ENCODE data around the gene PGM1.

DNA sequence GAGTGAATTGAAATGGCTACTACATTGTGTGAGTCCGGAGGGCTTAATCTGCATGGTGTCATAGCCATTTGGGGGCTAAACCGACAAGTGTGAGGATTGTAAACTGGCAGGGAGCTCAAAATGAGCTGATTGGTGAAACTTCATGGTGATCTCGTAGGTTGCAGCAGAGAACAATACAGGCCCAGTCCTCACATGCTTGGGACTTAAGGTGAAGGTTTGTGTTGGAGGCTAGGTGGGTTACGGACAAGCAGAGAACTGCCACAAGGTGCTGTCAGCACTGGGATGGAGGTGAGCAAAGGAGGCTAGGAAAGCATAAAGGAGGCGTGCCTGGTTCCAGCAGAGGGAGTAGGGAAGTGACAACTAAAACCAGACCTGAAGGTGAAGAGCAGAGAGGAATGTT lies 9.4 kb downstream of the PGM1 start:
- TF ChIP-seq EZH2phosphoT487 (IDR thresholded peaks at IDR 0.05; ENCODE audit: insufficient read depth, low read depth) (no peak), EZH2 (IDR thresholded peaks at IDR 0.05; ENCODE audit: insufficient read depth, poor library complexity, severe bottlenecking) (no peak)
